Naive thymus-derived CD4-positive, alpha-beta T cell (primary cell): ENCODE results near the gene CLSTN2. TPM values are rescaled to one million over a fixed set of nuclear protein-coding genes. Genes with fewer than 3 reads are reported as not detected.

ENCODE experiments used
- ATAC-seq: fragments of 150-1000 bp; cut with Tn5 transposase; 2 replicates; pipeline ENCODE4 v1.10.0; 2021; ENCODE audit warnings: mild to moderate bottlenecking, moderate library complexity
- CTCF ChIA-PET: fragments of 350-600 bp; sonication (Branson Sonifier 250); formaldehyde crosslinking; loops from one replicate; lab custom pipeline; 2021; ENCODE audit warnings: antibody characterized with exemption; lab: Charles Lee
- POLR2A ChIA-PET: fragments of 350-600 bp; sonication (Branson Sonifier 250); formaldehyde crosslinking; loops from one replicate; lab custom pipeline; 2021; ENCODE audit warnings: antibody characterized with exemption, inconsistent platforms; lab: Charles Lee
- DNase-seq, 9 donors: peaks; one replicate each; pipeline versions ENCODE4 v3.0.0 to v3.0.0-alpha.2; 2020 to 2022; ENCODE audit warnings: mixed read lengths in 1 of 9
- H3K27ac ChIP-seq: one replicate; pipeline ENCODE4 v1.7.0; 2013; ENCODE audit warnings: mild to moderate bottlenecking, low read depth, low read length, moderate library complexity
- H3K27me3 ChIP-seq, 2 donors: one replicate each; pipeline ENCODE4 v1.7.0; 2013; ENCODE audit warnings: low read length in 2 of 2, mild to moderate bottlenecking in 2 of 2, moderate library complexity in 2 of 2; ENCODE audit not compliant: control insufficient read depth in 2 of 2, insufficient read depth in 2 of 2
- H3K36me3 ChIP-seq, 3 experiments: 1 replicate in 2 of 3; 2 replicates in 1 of 3; pipeline ENCODE4 v1.7.0; 2013; ENCODE audit warnings: low read length in 3 of 3, mild to moderate bottlenecking in 3 of 3, moderate library complexity in 1 of 3; ENCODE audit not compliant: insufficient read depth in 3 of 3, control insufficient read depth in 2 of 3
- H3K4me1 ChIP-seq, 2 donors: one replicate each; pipeline ENCODE4 v1.7.0; 2013; ENCODE audit warnings: low read length in 2 of 2, mild to moderate bottlenecking in 2 of 2, moderate library complexity in 1 of 2; ENCODE audit not compliant: control insufficient read depth in 2 of 2, insufficient read depth in 2 of 2
- H3K4me3 ChIP-seq: 2 replicates; pipeline ENCODE4 v1.7.0; 2013; ENCODE audit warnings: mild to moderate bottlenecking, low read length
- H3K9me3 ChIP-seq, 3 experiments: 1 replicate in 2 of 3; 2 replicates in 1 of 3; pipeline ENCODE4 v1.7.0; 2013; ENCODE audit warnings: low read length in 3 of 3; ENCODE audit not compliant: control insufficient read depth in 2 of 3
- H3K27ac Mint-ChIP-seq, 9 donors: one replicate each; pipeline ENCODE4 v1.8.0; 2020 to 2022; ENCODE audit warnings: mixed read lengths in 9 of 9, mild to moderate bottlenecking in 8 of 9, moderate library complexity in 5 of 9, inconsistent platforms in 2 of 9
- H3K27me3 Mint-ChIP-seq, 5 donors: one replicate each; pipeline ENCODE4 v1.8.0; 2021 to 2022; ENCODE audit warnings: mixed read lengths in 5 of 5, mild to moderate bottlenecking in 1 of 5
- H3K36me3 Mint-ChIP-seq, 5 donors: one replicate each; pipeline ENCODE4 v1.8.0; 2020 to 2022; ENCODE audit warnings: mixed read lengths in 5 of 5, mild to moderate bottlenecking in 3 of 5, inconsistent platforms in 1 of 5
- H3K4me1 Mint-ChIP-seq, 7 donors: one replicate each; pipeline ENCODE4 v1.8.0; 2020 to 2022; ENCODE audit warnings: mixed read lengths in 7 of 7, mild to moderate bottlenecking in 3 of 7, inconsistent platforms in 1 of 7
- H3K4me3 Mint-ChIP-seq, 10 donors: one replicate each; pipeline ENCODE4 v1.8.0; 2020 to 2022; ENCODE audit warnings: mild to moderate bottlenecking in 10 of 10, mixed read lengths in 10 of 10, moderate library complexity in 6 of 10, inconsistent platforms in 2 of 10
- H3K9me3 Mint-ChIP-seq, 11 donors: one replicate each; pipeline ENCODE4 v1.8.0; 2020 to 2022; ENCODE audit warnings: mixed read lengths in 11 of 11, mild to moderate bottlenecking in 4 of 11, inconsistent platforms in 1 of 11, moderate library complexity in 1 of 11
- intact Hi-C, 2 donors: fragments of 100-400 bp; cut with micrococcal nuclease; formaldehyde crosslinking; loops; one replicate each; pipeline ENCODE4 v1.15.1; 2023
- polyA plus RNA-seq, 2 donors: library from polyadenylated mRNA; unstranded; fragments of 300-500 nt; fragmentation: Illumina TruSeq; gene quantifications; one replicate each; pipeline ENCODE4 v1.2.3, GENCODE V29; 2021
- total RNA-seq, 6 experiments: library from RNA in 5 of 6; stranded (reverse) in 5 of 6; gene quantifications; 1 replicate in 5 of 6; 2 replicates in 1 of 6; pipeline ENCODE4 v1.2.3 and lab custom pipeline; 2021 to 2026

The CLSTN2 gene
- total and polyA plus RNA-seq, 7 experiments from 2014 or later, result 0.02 TPM; not detected in 6

- H3K27me3 ChIP-seq, result no peaks in the 10 kb centered on the region
- Mint-ChIP-seq H3K4me3 (no peak overlapping the region), H3K9me3 (peaks cover 0 to 8% (median under 1%) of the 10 kb centered on the region in 11 donors), H3K27ac (no peak overlapping the region), H3K36me3 (peaks cover 0 to 3% (median 0%) of the 10 kb centered on the region in 5 donors), H3K4me1 (no peaks in the 10 kb centered on the region), H3K27me3 (peaks cover 0 to 11% (median 8%) of the 10 kb centered on the region in 5 donors)
- intact Hi-C loops, result no loop called here
- H3K4me1 ChIP-seq, result no peaks in the 10 kb centered on the region
- H3K9me3 ChIP-seq, result peaks cover 0 to 1% (median 0%) of the 10 kb centered on the region in 3 experiments
- H3K4me3 ChIP-seq, result no peak overlapping the region
- CTCF ChIA-PET, result no interaction called here
- DNase-seq (no peak), ATAC-seq (no peak)
- no peaks in the 10 kb centered on the region for H3K36me3 ChIP-seq
- H3K27ac ChIP-seq, result no peak overlapping the region
- POLR2A ChIA-PET, result no interaction called here
Measured at GRCh38 chr3:140199008-140199407, 264.0 kb downstream of the CLSTN2 start.

GRCh38 chr3:140199743-140200142 lies 264.8 kb downstream of the CLSTN2 start:
- ATAC-seq, result no peak
- no peaks in the 10 kb centered on the region for H3K36me3 ChIP-seq
- H3K4me1 ChIP-seq, result no peaks in the 10 kb centered on the region
- Mint-ChIP-seq H3K9me3 (peaks cover 0 to 4% (median 0%) of the 10 kb centered on the region in 11 donors), H3K4me1 (no peaks in the 10 kb centered on the region), H3K27ac (no peak overlapping the region), H3K4me3 (no peak overlapping the region), H3K27me3 (peaks cover 0 to 11% (median 8%) of the 10 kb centered on the region in 5 donors), H3K36me3 (peaks cover 0 to 3% (median 0%) of the 10 kb centered on the region in 5 donors)
- ChIA-PET CTCF (no interaction called here), POLR2A (no interaction called here)
- intact Hi-C loops, result no loop called here
- no peak overlapping the region for H3K4me3 ChIP-seq
- no peak for DNase-seq
- H3K27me3 ChIP-seq, result no peaks in the 10 kb centered on the region
- H3K9me3 ChIP-seq, result no peaks in the 10 kb centered on the region
- no peak overlapping the region for H3K27ac ChIP-seq

- ChIA-PET POLR2A (no interaction called here), CTCF (no interaction called here)
- H3K36me3 Mint-ChIP-seq, result no peaks in the 10 kb centered on the region
- H3K9me3 ChIP-seq, result no peaks in the 10 kb centered on the region
- DNase-seq (no peak), ATAC-seq (no peak)
- no peak overlapping the region for H3K27ac Mint-ChIP-seq
- no peaks in the 10 kb centered on the region for H3K4me1 Mint-ChIP-seq
- no peak overlapping the region for H3K27ac ChIP-seq
- peaks cover 0 to 10% (median 4%) of the 10 kb centered on the region in 5 donors for H3K27me3 Mint-ChIP-seq
- H3K4me3 ChIP-seq, result no peak overlapping the region
- no peaks in the 10 kb centered on the region for H3K36me3 ChIP-seq
- no peak overlapping the region for H3K4me3 Mint-ChIP-seq
- no peaks in the 10 kb centered on the region for H3K4me1 ChIP-seq
- no peaks in the 10 kb centered on the region for H3K27me3 ChIP-seq
- peaks cover 0 to 3% (median 0%) of the 10 kb centered on the region in 11 donors for H3K9me3 Mint-ChIP-seq
- intact Hi-C loops, result no loop called here
Measured at GRCh38 chr3:140203510-140203909, 268.5 kb downstream of the CLSTN2 start.

- Mint-ChIP-seq H3K9me3 (peaks cover 0 to 4% (median 0%) of the 10 kb centered on the region in 11 donors), H3K27me3 (peaks cover 0 to 13% (median 7%) of the 10 kb centered on the region in 5 donors), H3K27ac (no peak overlapping the region), H3K4me1 (no peaks in the 10 kb centered on the region), H3K36me3 (no peaks in the 10 kb centered on the region), H3K4me3 (no peak overlapping the region)
- no peak overlapping the region for H3K4me3 ChIP-seq
- intact Hi-C loops, result no loop called here
- POLR2A ChIA-PET, result no interaction called here
- no peaks in the 10 kb centered on the region for H3K4me1 ChIP-seq
- DNase-seq (no peak), ATAC-seq (no peak)
- CTCF ChIA-PET, result no interaction called here
- H3K27me3 ChIP-seq, result no peaks in the 10 kb centered on the region
- H3K9me3 ChIP-seq, result no peaks in the 10 kb centered on the region
- H3K27ac ChIP-seq, result no peak overlapping the region
- no peaks in the 10 kb centered on the region for H3K36me3 ChIP-seq
Measured at GRCh38 chr3:140204271-140204984, 269.4 kb downstream of the CLSTN2 start.

- no peak overlapping the region for H3K27ac ChIP-seq
- CTCF ChIA-PET, result no interaction called here
- peaks cover 0 to 4% (median 0%) of the 10 kb centered on the region in 11 donors for H3K9me3 Mint-ChIP-seq
- no peaks in the 10 kb centered on the region for H3K36me3 ChIP-seq
- no peaks in the 10 kb centered on the region for H3K27me3 ChIP-seq
- H3K4me1 Mint-ChIP-seq, result peaks cover 0 to 2% (median 0%) of the 10 kb centered on the region in 7 donors
- DNase-seq (no peak), ATAC-seq (no peak)
- peaks cover 3 to 23% (median 7%) of the 10 kb centered on the region in 5 donors for H3K27me3 Mint-ChIP-seq
- intact Hi-C loops, result no loop called here
- no peaks in the 10 kb centered on the region for H3K36me3 Mint-ChIP-seq
- no peak overlapping the region for H3K4me3 ChIP-seq
- no peaks in the 10 kb centered on the region for H3K4me1 ChIP-seq
- no peak overlapping the region for H3K27ac Mint-ChIP-seq
- H3K9me3 ChIP-seq, result no peaks in the 10 kb centered on the region
- H3K4me3 Mint-ChIP-seq, result no peak overlapping the region
- POLR2A ChIA-PET, result no interaction called here
Measured at GRCh38 chr3:140205598-140205997, 270.6 kb downstream of the CLSTN2 start.

- CTCF ChIA-PET, result no interaction called here
- H3K27ac Mint-ChIP-seq, result no peak overlapping the region
- H3K4me1 ChIP-seq, result no peaks in the 10 kb centered on the region
- H3K4me3 Mint-ChIP-seq, result no peak overlapping the region
- H3K36me3 Mint-ChIP-seq, result no peaks in the 10 kb centered on the region
- H3K27me3 Mint-ChIP-seq, result peaks cover 4 to 25% (median 7%) of the 10 kb centered on the region in 5 donors
- H3K9me3 ChIP-seq, result no peaks in the 10 kb centered on the region
- POLR2A ChIA-PET, result no interaction called here
- H3K36me3 ChIP-seq, result no peaks in the 10 kb centered on the region
- DNase-seq (no peak), ATAC-seq (no peak)
- no peak overlapping the region for H3K27ac ChIP-seq
- intact Hi-C loops, result no loop called here
- H3K27me3 ChIP-seq, result no peaks in the 10 kb centered on the region
- peaks cover 0 to 4% (median 0%) of the 10 kb centered on the region in 11 donors for H3K9me3 Mint-ChIP-seq
- no peak overlapping the region for H3K4me3 ChIP-seq
- H3K4me1 Mint-ChIP-seq, result peaks cover 0 to 2% (median 0%) of the 10 kb centered on the region in 7 donors
Measured at GRCh38 chr3:140206196-140207040, 271.4 kb downstream of the CLSTN2 start.
